ENCODE data around the gene ERCC6L. TPM values are rescaled to one million over a fixed set of nuclear protein-coding genes. Genes with fewer than 3 reads are reported as not detected.
"Not testable (repeated sequence)": the region's sequence is repeated elsewhere in the genome, so short reads cannot be mapped to it uniquely, and the experiment has no call there.

The ERCC6L gene
- total RNA-seq, 4 donors from 2014 or later = 0.76 to 6.4 (median 3.2) TPM

DNA sequence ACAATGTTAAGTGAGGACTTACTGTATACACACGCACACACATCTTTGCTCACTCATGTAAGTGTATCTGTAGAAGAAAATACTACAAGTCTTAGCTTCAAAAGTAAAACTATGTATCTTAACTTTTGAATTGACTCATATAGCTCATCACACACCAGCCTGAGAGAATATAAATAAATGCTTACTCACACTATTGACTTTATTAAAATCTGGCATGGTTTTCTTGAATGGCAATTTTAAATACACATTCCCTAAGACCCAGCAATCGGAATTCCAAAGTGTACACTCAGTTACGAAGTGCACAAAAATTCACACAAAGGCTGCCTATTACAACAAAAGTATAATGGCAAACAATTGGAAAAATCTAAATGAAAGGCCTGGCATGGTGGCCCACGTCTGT lies 2.0 kb downstream of the ERCC6L start:
- TF ChIP-seq POLR2A (IDR thresholded peaks at IDR 0.05) (no peak), CTCF (IDR thresholded peaks at IDR 0.05) (no peak)
- WGBS, 2 donors = 73 to 78% methylated on average over 4 of the region's 4 CpGs

GRCh38 chrX:72230290-72230689 lies 8.5 kb downstream of the ERCC6L start:
- Histone ChIP-seq H3K9me3 (peaks cover 0 to 13% (median 0%) of the 10 kb centered on the region in 3 donors), H3K4me3 (no peak overlapping the region), H3K4me1 (no peaks in the 10 kb centered on the region), H3K36me3 (no peaks in the 10 kb centered on the region), H3K27ac (no peak overlapping the region), H3K27me3 (no peaks in the 10 kb centered on the region)
- 83 to 96% methylated on average over 1 to 3 of the region's 3 CpGs for WGBS, 2 donors
- intact Hi-C loops (cut with DNase I) = no loop called here
- no peak for TF ChIP-seq CTCF (IDR thresholded peaks at IDR 0.05)
- no peak for DNase-seq

More for the DNA sequence above, 2.0 kb downstream of the ERCC6L start:
- Histone ChIP-seq H3K27me3 (no peaks in the 10 kb centered on the region), H3K27ac (no peak overlapping the region), H3K4me1 (peaks cover 0 to 7% (median 0%) of the 10 kb centered on the region in 3 donors), H3K9me3 (no peaks in the 10 kb centered on the region), H3K4me3 (no peak overlapping the region), H3K36me3 (no peaks in the 10 kb centered on the region)
- intact Hi-C loops (cut with DNase I) = no loop called here
- DNase-seq = no peak

- intact Hi-C loops (cut with DNase I); DNase-seq: not testable (repeated sequence)
These were observed 18.5 kb downstream of the ERCC6L start for GRCh38 chrX:72220375-72220774.

DNA sequence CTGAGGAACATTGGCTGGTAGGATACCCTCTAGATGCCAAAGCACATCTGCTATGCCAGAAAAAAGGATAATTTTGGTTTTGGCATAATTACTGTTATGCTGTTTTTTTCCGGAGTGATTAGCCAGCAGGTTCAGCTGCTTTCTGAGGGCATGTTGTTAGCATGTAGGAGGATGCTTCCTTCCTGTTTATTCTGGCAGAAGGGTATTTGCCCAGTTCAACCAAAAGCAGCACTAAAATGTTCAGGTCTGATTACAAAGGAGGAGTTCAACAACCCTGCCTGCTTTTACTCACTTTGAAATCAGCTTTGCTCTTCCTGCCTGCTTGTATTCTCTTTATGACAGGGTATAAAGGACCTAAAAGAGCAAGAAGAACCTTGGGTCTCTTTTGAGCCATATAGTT lies 21.9 kb downstream of the ERCC6L start:
- TF ChIP-seq POLR2A (IDR thresholded peaks at IDR 0.05) (no peak), CTCF (IDR thresholded peaks at IDR 0.05) (no peak)
- Histone ChIP-seq H3K36me3 (no peaks in the 10 kb centered on the region), H3K27me3 (no peaks in the 10 kb centered on the region), H3K9me3 (no peaks in the 10 kb centered on the region), H3K27ac (no peak overlapping the region), H3K4me3 (no peak overlapping the region), H3K4me1 (no peaks in the 10 kb centered on the region)
- intact Hi-C loops (cut with DNase I) = no loop called here
- WGBS, 2 donors = 57% methylated on average over 1 of the region's 1 CpG; no CpG with 5 or more reads in 1 of the 2 donors
- DNase-seq = no peak

More at GRCh38 chrX:72220375-72220774, 18.5 kb downstream of the ERCC6L start:
- H3K9me3 ChIP-seq, H3K36me3 ChIP-seq, H3K27me3 ChIP-seq, H3K4me3 ChIP-seq, H3K4me1 ChIP-seq, H3K27ac ChIP-seq: not testable (repeated sequence)
- 94 to 95% methylated on average over 3 of the region's 3 CpGs for WGBS, 2 donors

DNA sequence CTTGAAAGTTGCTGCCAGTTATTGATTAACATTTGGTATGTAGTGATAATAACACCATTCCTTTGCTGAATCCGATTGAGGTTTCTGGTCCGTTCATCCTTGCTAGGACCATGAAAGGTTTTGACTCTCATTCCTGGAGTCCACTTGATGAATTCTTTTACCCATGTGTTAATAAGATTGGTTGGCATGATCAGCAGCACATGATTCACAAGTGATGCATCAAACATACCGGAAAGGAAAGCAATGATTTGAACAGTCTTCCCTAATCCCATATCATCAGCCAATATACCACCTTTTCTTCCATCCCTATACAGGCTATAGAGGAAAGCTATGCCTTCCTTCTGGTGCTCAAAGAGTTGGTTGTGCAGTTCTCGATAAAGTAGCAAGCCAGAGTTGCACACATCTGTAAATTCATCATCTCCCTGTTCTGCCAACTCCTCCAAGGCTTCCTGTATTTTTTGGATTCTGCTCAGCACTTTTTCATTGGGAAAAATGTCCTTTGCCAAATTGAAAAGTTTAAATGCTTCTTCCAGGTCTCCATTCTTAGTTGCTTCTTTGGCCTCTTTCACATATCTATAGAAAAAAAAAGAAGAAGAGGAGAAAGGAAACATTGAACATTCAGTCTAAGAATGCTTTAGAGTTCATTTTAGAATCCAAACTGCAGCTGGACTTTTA lies 30.6 kb downstream of the ERCC6L start:
- WGBS, 2 donors = 78 to 81% methylated on average over 4 of the region's 4 CpGs

More for the DNA sequence above, 30.6 kb downstream of the ERCC6L start:
- peaks cover 0 to 4% (median 0%) of the 10 kb centered on the region in 4 donors for H3K27me3 ChIP-seq
- H3K27ac ChIP-seq = no peak overlapping the region
- no peak for DNase-seq
- intact Hi-C loops (cut with DNase I) = no loop called here
- H3K4me3 ChIP-seq = no peak overlapping the region
- H3K36me3 ChIP-seq = peaks cover 0 to 31% (median 0%) of the 10 kb centered on the region in 3 donors
- no peaks in the 10 kb centered on the region for H3K9me3 ChIP-seq
- no peaks in the 10 kb centered on the region for H3K4me1 ChIP-seq
- TF ChIP-seq POLR2A (IDR thresholded peaks at IDR 0.05) = no peak
- TF ChIP-seq CTCF (IDR thresholded peaks at IDR 0.05) = no peak
